Fibroblast of lung (primary cell): ENCODE results near the gene NEU2.

ENCODE experiments used
- EZH2 ChIP-seq: IDR thresholded peaks from 2 replicates; pipeline ENCODE4 v1.5.1; 2012; ENCODE audit warnings: low read length, control low read depth, mild to moderate bottlenecking; ENCODE audit errors: missing control alignments
- TF ChIP-seq, protein P1 (sequence below), 2 donors: IDR thresholded peaks in 1 of 2; conservative IDR thresholded peaks in 1 of 2; 1 replicate in 1 of 2; 2 replicates in 1 of 2; pipeline ENCODE4 v1.5.1; 2011 to 2012; ENCODE audit warnings: low read length in 2 of 2, control low read depth in 1 of 2, inconsistent platforms in 1 of 2, low read depth in 1 of 2, mild to moderate bottlenecking in 1 of 2

DNA sequence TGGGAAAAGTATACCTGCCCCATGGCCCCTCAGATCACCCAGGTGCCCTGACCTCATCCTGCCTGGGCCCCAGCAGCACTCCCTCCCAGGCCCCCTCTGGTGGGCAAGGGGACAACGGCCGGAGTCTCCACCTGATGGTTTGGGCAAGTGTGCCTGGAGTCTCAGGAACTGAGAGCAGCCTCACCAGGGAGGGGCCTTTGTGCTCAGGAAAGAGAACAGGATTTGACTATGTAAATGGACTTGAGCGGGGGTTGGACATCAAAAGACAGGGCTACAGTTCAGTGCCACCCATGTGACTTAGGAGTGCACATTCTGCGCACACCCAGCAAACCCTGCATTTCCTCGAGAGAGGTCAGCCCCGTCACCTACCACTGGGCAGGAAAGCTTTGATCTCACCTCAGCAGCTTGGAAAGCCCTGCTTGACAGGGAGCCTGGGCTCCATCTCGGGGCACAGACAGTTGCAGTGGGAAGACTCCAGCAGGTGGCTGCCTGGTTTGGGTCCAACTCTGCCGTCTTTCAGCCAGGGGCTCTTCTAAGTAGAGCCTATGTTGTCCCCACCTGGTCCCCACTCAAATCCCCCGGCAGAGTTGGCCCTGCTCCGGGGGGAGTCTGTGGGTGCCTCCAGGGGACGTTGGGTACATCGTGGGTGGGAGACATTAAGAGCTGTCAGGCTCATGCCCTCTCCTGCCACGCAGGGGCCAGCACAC is 30.9 kb downstream of the NEU2 start:
- TF ChIP-seq, protein P1, sequence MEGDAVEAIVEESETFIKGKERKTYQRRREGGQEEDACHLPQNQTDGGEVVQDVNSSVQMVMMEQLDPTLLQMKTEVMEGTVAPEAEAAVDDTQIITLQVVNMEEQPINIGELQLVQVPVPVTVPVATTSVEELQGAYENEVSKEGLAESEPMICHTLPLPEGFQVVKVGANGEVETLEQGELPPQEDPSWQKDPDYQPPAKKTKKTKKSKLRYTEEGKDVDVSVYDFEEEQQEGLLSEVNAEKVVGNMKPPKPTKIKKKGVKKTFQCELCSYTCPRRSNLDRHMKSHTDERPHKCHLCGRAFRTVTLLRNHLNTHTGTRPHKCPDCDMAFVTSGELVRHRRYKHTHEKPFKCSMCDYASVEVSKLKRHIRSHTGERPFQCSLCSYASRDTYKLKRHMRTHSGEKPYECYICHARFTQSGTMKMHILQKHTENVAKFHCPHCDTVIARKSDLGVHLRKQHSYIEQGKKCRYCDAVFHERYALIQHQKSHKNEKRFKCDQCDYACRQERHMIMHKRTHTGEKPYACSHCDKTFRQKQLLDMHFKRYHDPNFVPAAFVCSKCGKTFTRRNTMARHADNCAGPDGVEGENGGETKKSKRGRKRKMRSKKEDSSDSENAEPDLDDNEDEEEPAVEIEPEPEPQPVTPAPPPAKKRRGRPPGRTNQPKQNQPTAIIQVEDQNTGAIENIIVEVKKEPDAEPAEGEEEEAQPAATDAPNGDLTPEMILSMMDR (conservative IDR thresholded peaks at IDR 0.05 in 1 of 2, IDR thresholded peaks at IDR 0.05 in 1 of 2; ENCODE audit: low read depth in 1 of 2, low read length in 2 of 2), result no peak
- no peak for TF ChIP-seq EZH2
